Uterus (tissue), 4 donors: ENCODE results near the gene ECE2. TPM values are rescaled to one million over a fixed set of nuclear protein-coding genes. Genes with fewer than 3 reads are reported as not detected.
A peak's percentile ranks its signal among the peaks of the same experiment; 100 is the strongest.

Experiments
- DNase-seq, 2 donors: peaks; one replicate each; pipeline ENCODE4 v3.0.0-alpha.2; 2019 to 2020
- H3K27ac ChIP-seq, 2 donors: fragments of 200-600 bp; sonication (generic); 1 replicate in 1 of 2; 2 replicates in 1 of 2; pipeline ENCODE4 v1.5.1; 2016 to 2018
- H3K27me3 ChIP-seq, 2 donors: fragments of 200-600 bp; sonication (generic); one replicate each; pipeline ENCODE4 v1.5.1; 2018 to 2019; ENCODE audit warnings: control low read depth in 1 of 2
- H3K36me3 ChIP-seq, 2 donors: fragments of 200-600 bp; sonication (generic); one replicate each; pipeline ENCODE4 v1.5.1; 2019; ENCODE audit warnings: control low read depth in 1 of 2
- H3K4me1 ChIP-seq, 2 donors: fragments of 200-600 bp; sonication (generic); one replicate each; pipeline ENCODE4 v1.5.1; 2018 to 2019; ENCODE audit warnings: control low read depth in 1 of 2
- H3K4me3 ChIP-seq, 2 donors: fragments of 200-600 bp; sonication (generic); 1 replicate in 1 of 2; 2 replicates in 1 of 2; pipeline ENCODE4 v1.5.1; 2018 to 2019; ENCODE audit warnings: mild to moderate bottlenecking in 1 of 2
- H3K9me3 ChIP-seq, 2 donors: fragments of 200-600 bp; sonication (generic); one replicate each; pipeline ENCODE4 v1.5.1; 2019; ENCODE audit warnings: control low read depth in 1 of 2
- POLR2A ChIP-seq, 2 donors: fragments of 450-650 bp; IDR thresholded peaks; one replicate each; pipeline ENCODE4 v1.6.1; 2016; ENCODE audit warnings: antibody characterized with exemption in 2 of 2, mild to moderate bottlenecking in 1 of 2, moderate library complexity in 1 of 2
- intact Hi-C: fragments of 100-400 bp; cut with DNase I; formaldehyde crosslinking; loops from one replicate; pipeline ENCODE4 v1.15.1; 2023; ENCODE audit warnings: low total_unique reads
- total RNA-seq, 4 donors: library from RNA; depleted of rRNA in 3 of 4; stranded (reverse); fragments of >200 nt in 3 of 4; gene quantifications; one replicate each; pipeline versions ENCODE4 v1.1.0 to v1.2.4, GENCODE V29; 2014 to 2023
- TF ChIP-seq, protein P1 (sequence below), 4 experiments: fragments of 200-600 bp in 2 of 4; fragments of 450-650 bp in 2 of 4; sonication (generic) in 2 of 4; IDR thresholded peaks; one replicate each; pipeline ENCODE4 v1.5.1; 2016 to 2019; ENCODE audit warnings: antibody characterized with exemption in 4 of 4, mild to moderate bottlenecking in 2 of 4, moderate library complexity in 1 of 4
- donor health status: DM: yes; HTN: yes; CAD: no.

Gene ECE2
- total RNA-seq, 4 donors from 2014 or later: not detected

DNA sequence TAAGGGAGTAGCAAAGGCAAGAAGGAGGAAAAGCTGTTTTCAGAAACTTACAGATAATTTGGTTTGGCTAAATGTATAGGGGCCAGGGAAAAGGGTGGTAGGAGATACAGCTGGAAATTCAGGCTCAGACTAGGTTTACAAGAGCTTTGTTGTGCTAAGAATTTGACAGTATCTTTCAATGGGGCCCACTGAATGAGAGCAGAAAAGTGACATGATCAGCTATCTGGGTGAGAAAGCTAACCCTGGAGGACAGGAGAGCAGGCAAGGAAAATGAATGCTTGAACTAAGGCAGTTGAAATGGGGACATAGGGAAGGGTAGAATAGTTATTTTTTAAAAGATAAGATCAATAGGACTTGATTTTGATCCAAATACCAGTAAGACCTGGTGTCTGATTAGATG lies 35.8 kb downstream of the ECE2 start:
- H3K4me3 ChIP-seq: no peak overlapping the region
- no peaks in the 10 kb centered on the region for H3K36me3 ChIP-seq
- no peak for DNase-seq
- TF ChIP-seq, protein P1, sequence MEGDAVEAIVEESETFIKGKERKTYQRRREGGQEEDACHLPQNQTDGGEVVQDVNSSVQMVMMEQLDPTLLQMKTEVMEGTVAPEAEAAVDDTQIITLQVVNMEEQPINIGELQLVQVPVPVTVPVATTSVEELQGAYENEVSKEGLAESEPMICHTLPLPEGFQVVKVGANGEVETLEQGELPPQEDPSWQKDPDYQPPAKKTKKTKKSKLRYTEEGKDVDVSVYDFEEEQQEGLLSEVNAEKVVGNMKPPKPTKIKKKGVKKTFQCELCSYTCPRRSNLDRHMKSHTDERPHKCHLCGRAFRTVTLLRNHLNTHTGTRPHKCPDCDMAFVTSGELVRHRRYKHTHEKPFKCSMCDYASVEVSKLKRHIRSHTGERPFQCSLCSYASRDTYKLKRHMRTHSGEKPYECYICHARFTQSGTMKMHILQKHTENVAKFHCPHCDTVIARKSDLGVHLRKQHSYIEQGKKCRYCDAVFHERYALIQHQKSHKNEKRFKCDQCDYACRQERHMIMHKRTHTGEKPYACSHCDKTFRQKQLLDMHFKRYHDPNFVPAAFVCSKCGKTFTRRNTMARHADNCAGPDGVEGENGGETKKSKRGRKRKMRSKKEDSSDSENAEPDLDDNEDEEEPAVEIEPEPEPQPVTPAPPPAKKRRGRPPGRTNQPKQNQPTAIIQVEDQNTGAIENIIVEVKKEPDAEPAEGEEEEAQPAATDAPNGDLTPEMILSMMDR (IDR thresholded peaks at IDR 0.05): no peak
- TF ChIP-seq POLR2A (IDR thresholded peaks at IDR 0.05): no peak
- no peak overlapping the region for H3K27ac ChIP-seq
- no peaks in the 10 kb centered on the region for H3K9me3 ChIP-seq
- H3K4me1 ChIP-seq: peaks cover 0 to 3% of the 10 kb centered on the region in 2 donors
- H3K27me3 ChIP-seq: no peaks in the 10 kb centered on the region
- intact Hi-C loops: loop anchor here (10.0 kb wide), 1 partner anchor 127 kb away; the partner anchor contains the start of gene ABCF3

DNA sequence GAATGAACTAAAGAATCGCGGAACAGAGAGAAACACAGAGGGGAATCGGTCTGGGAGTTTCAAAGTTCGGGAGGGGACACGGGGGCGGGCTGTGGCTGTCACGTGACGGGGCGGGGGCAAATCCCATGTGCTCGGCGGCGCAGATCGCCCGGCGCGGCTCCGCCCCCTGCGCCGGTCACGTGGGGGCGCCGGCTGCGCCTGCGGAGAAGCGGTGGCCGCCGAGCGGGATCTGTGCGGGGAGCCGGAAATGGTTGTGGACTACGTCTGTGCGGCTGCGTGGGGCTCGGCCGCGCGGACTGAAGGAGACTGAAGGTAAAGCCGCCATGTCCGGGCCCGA lies 38.5 kb downstream of the ECE2 start, which contains the start of gene EIF4G1:
EIF4G1 (plus strand) TSS at position 244 of the 337 bp plus-strand sequence. CDS start 1,191 bp downstream, outside the sequence.
- peak; percentile 95 for DNase-seq
- Histone ChIP-seq H3K27me3 (no peaks in the 10 kb centered on the region), H3K9me3 (no peaks in the 10 kb centered on the region), H3K4me3 (peak within 1 kb of the TSS; percentile 59 to 86), H3K27ac (peak within 1 kb of the TSS; percentile 94 to 97), H3K4me1 (peaks cover 0 to 15% of the 10 kb centered on the region in 2 donors), H3K36me3 (no peaks in the 10 kb centered on the region)
- TF ChIP-seq POLR2A (IDR thresholded peaks at IDR 0.05): peak; percentile 46 to 76
- TF ChIP-seq, protein P1 (IDR thresholded peaks at IDR 0.05): no peak
- intact Hi-C loops: loop anchor here (10.0 kb wide), 1 partner anchor 130 kb away; the partner anchor contains the start of gene ABCF3

DNA sequence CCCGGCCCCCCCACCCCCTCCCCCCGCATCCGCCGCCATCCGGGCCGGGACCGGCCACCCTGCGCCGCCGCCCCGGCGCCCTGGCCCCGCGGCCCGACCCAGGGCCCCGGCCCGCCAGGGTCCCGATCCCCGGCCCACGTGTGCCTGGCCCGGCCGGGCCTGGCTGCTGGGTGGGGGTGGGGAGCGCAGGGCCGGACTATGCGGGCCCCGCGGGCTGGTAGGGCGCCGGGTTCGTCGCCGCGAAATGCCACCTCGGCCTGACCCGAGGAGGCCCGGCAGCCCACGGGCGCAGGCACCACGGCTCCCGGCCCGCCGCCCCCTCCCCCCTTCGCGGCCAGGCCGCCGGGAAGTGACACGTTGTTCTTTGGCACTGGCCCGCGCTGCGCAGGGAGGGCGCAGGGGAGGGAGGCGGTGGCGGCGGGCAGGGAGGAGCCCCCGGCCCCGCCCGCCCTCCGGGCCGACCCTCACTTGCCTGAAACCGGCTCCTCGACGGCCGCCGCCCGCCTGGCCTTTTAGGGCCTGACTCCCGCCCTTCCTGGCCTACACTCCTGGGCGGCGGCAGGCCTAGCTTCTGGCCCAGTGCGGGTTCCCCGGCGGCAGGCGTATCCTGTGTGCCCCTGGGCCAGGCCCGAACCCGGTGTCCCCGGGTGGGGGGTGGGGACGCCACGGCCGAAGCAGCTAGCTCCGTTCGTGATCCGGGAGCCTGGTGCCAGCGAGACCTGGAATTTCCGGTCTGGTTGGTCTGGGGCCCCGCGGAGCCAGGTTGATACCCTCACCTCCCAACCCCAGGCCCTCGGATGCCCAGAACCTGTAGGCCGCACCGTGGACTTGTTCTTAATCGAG lies 39.1 kb downstream of the ECE2 start:
- peak overlapping the region; percentile 59 to 86 for H3K4me3 ChIP-seq
- H3K36me3 ChIP-seq: no peaks in the 10 kb centered on the region
- DNase-seq: peak; percentile 81 to 87
- no peaks in the 10 kb centered on the region for H3K27me3 ChIP-seq
- TF ChIP-seq POLR2A (IDR thresholded peaks at IDR 0.05): peak in 1 of 2 donors; percentile 50
- TF ChIP-seq, protein P1 (IDR thresholded peaks at IDR 0.05): no peak
- peaks cover 0 to 21% of the 10 kb centered on the region in 2 donors for H3K4me1 ChIP-seq
- intact Hi-C loops: loop anchor here (10.0 kb wide), 1 partner anchor 130 kb away; the partner anchor contains the start of gene ABCF3
- H3K27ac ChIP-seq: peak overlapping the region; percentile 94 to 97
- no peaks in the 10 kb centered on the region for H3K9me3 ChIP-seq

DNA sequence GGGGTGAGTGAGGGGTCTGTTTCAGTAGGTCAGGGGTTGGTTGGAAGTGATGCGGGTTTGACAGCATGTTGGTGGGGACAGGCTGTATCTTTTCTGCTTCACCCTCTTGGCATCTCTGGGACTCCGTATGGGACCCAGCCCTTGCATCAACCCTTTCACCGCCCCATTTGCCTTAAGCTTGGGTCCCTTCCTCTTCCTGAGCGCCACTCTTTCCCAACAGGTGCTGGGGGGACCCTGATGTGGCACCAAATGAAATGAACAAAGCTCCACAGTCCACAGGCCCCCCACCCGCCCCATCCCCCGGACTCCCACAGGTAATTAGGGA lies 39.7 kb downstream of the ECE2 start:
- TF ChIP-seq, protein P1 (IDR thresholded peaks at IDR 0.05): no peak
- TF ChIP-seq POLR2A (IDR thresholded peaks at IDR 0.05): no peak
- Histone ChIP-seq H3K27me3 (no peaks in the 10 kb centered on the region), H3K4me1 (peaks cover 0 to 21% of the 10 kb centered on the region in 2 donors), H3K9me3 (no peaks in the 10 kb centered on the region), H3K36me3 (no peaks in the 10 kb centered on the region), H3K4me3 (peak overlapping the region; percentile 59 to 86), H3K27ac (peak overlapping the region; percentile 94 to 97)
- intact Hi-C loops: loop anchor here (10.0 kb wide), 1 partner anchor 131 kb away; the partner anchor contains the start of gene ABCF3
- DNase-seq: no peak
